Mesenchymal stem cell (in vitro differentiated cells and primary cell): ENCODE data around the gene AOAH.

Experiments used
- DNase-seq: peaks from one replicate; pipeline ENCODE4 v3.0.0-alpha.2; 2013
- H2AFZ ChIP-seq: one replicate; pipeline ENCODE4 v1.6.1; 2013; ENCODE audit warnings: low read depth, mild to moderate bottlenecking, control low read depth, inconsistent platforms, low read length, moderate library complexity
- H2AK5ac ChIP-seq: 2 replicates; pipeline ENCODE4 v1.6.1; 2013; ENCODE audit warnings: low read length, moderate library complexity, mild to moderate bottlenecking, inconsistent platforms; ENCODE audit not compliant: severe bottlenecking
- H2BK120ac ChIP-seq: one replicate; pipeline ENCODE4 v1.6.1; 2013; ENCODE audit warnings: low read depth, mild to moderate bottlenecking, inconsistent platforms, low read length, moderate library complexity
- H2BK12ac ChIP-seq, 2 experiments: one replicate each; pipeline ENCODE4 v1.6.1; 2013; ENCODE audit warnings: inconsistent platforms in 2 of 2, low read length in 2 of 2, mild to moderate bottlenecking in 2 of 2, moderate library complexity in 2 of 2, control low read depth in 1 of 2
- H2BK15ac ChIP-seq: one replicate; pipeline ENCODE4 v1.6.1; 2013; ENCODE audit warnings: mild to moderate bottlenecking, low read depth, inconsistent platforms; ENCODE audit not compliant: poor library complexity, severe bottlenecking
- H2BK5ac ChIP-seq: 2 replicates; pipeline ENCODE4 v1.6.1; 2013; ENCODE audit warnings: low read depth, mild to moderate bottlenecking, low read length, control low read depth, inconsistent platforms; ENCODE audit not compliant: poor library complexity, severe bottlenecking
- H3K14ac ChIP-seq, 2 experiments: one replicate each; pipeline ENCODE4 v1.6.1; 2013; ENCODE audit warnings: inconsistent platforms in 2 of 2, low read length in 2 of 2, control low read depth in 1 of 2, mild to moderate bottlenecking in 1 of 2, moderate library complexity in 1 of 2
- H3K18ac ChIP-seq, 2 experiments: one replicate each; pipeline ENCODE4 v1.6.1; 2013; ENCODE audit warnings: inconsistent platforms in 2 of 2, low read length in 2 of 2, control low read depth in 1 of 2, low read depth in 1 of 2, mild to moderate bottlenecking in 1 of 2
- H3K23ac ChIP-seq, 2 experiments: one replicate each; pipeline ENCODE4 v1.6.1; 2013; ENCODE audit warnings: inconsistent platforms in 2 of 2, low read length in 2 of 2, mild to moderate bottlenecking in 2 of 2, moderate library complexity in 2 of 2, control low read depth in 1 of 2
- H3K27ac ChIP-seq: 2 replicates; pipeline ENCODE4 v1.5.1; 2013; ENCODE audit warnings: mild to moderate bottlenecking, moderate library complexity, low read length, control low read depth, inconsistent platforms; ENCODE audit not compliant: poor library complexity, severe bottlenecking
- H3K27me3 ChIP-seq, 2 experiments: 2 replicates each; pipeline versions ENCODE4 v1.6.1 to v1.7.0; 2013; ENCODE audit warnings: low read length in 2 of 2, mild to moderate bottlenecking in 2 of 2, moderate library complexity in 2 of 2, control low read depth in 1 of 2, inconsistent platforms in 1 of 2; ENCODE audit not compliant: control insufficient read depth in 1 of 2, insufficient read depth in 1 of 2
- H3K36me3 ChIP-seq, 2 experiments: 2 replicates each; pipeline versions ENCODE4 v1.6.1 to v1.7.0; 2013; ENCODE audit warnings: low read length in 2 of 2, control low read depth in 1 of 2, inconsistent platforms in 1 of 2, low read depth in 1 of 2, mild to moderate bottlenecking in 1 of 2; ENCODE audit not compliant: insufficient read depth in 2 of 2, control insufficient read depth in 1 of 2
- H3K4ac ChIP-seq, 2 experiments: one replicate each; pipeline ENCODE4 v1.6.1; 2013; ENCODE audit warnings: inconsistent platforms in 2 of 2, low read length in 2 of 2, mild to moderate bottlenecking in 2 of 2, moderate library complexity in 2 of 2, control low read depth in 1 of 2, low read depth in 1 of 2
- H3K4me1 ChIP-seq: 2 replicates; pipeline ENCODE4 v1.6.1; 2013; ENCODE audit warnings: low read depth, low read length, control low read depth; ENCODE audit not compliant: control insufficient read depth, insufficient read depth
- H3K4me2 ChIP-seq: 2 replicates; pipeline ENCODE4 v1.6.1; 2013; ENCODE audit warnings: low read length, mild to moderate bottlenecking, inconsistent platforms; ENCODE audit not compliant: poor library complexity, severe bottlenecking
- H3K4me3 ChIP-seq, 2 experiments: 2 replicates each; pipeline versions ENCODE4 v1.5.1 to v1.7.0; 2013; ENCODE audit warnings: low read length in 2 of 2, mild to moderate bottlenecking in 2 of 2, control low read depth in 1 of 2, low read depth in 1 of 2; ENCODE audit not compliant: insufficient read depth in 1 of 2
- H3K79me1 ChIP-seq: replicated peaks from 2 replicates; pipeline ENCODE4 v1.6.1; 2013; ENCODE audit warnings: mild to moderate bottlenecking, control low read depth, low read length, inconsistent platforms; ENCODE audit not compliant: poor library complexity, severe bottlenecking
- H3K9ac ChIP-seq: 2 replicates; pipeline ENCODE4 v1.7.0; 2013; ENCODE audit warnings: mild to moderate bottlenecking, low read length, moderate library complexity
- H3K9me3 ChIP-seq: 2 replicates; pipeline ENCODE4 v1.7.0; 2013; ENCODE audit warnings: mild to moderate bottlenecking, low read length; ENCODE audit not compliant: control insufficient read depth
- H4K8ac ChIP-seq: one replicate; pipeline ENCODE4 v1.6.1; 2013; ENCODE audit warnings: inconsistent platforms, mild to moderate bottlenecking, low read length, moderate library complexity
- H4K91ac ChIP-seq: one replicate; pipeline ENCODE4 v1.6.1; 2013; ENCODE audit warnings: mild to moderate bottlenecking, low read length, inconsistent platforms
- WGBS: methylation state at CpG from one replicate; pipeline ENCODE4 v1.1.7; 2013; ENCODE audit warnings: mixed read lengths; 5-methylcytosine and 5-hydroxymethylcytosine counted together

The AOAH gene

DNA sequence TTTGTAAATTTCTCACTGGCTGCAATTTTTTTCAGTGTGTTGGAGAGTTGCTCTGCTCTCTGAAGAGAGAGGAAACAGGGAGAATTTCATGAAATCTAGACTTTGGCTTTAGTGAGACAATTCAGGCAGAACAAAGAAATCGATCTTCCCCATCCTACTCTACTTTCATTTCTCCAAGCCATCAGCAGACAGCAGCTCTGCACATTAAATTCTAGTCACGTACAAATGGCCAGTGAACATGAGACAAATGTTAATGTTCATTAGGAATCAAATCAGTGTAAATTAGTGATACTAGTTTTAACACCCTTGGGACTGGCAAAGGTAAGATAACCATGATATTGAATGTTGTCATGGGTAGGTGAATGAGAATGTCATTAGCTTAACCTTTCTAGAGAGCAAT lies 193.8 kb downstream of the AOAH start:
- 88% methylated on average over 1 of the region's 2 CpGs for WGBS
- DNase-seq, result no peak

GRCh38 chr7:36527549-36527913 lies 196.8 kb downstream of the AOAH start:
- Histone ChIP-seq H2BK5ac (peak overlapping the region; percentile 3), H3K4ac (no peak overlapping the region), H3K9me3 (no peaks in the 10 kb centered on the region), H3K18ac (peak overlapping the region; percentile 40 to 86), H3K14ac (no peak overlapping the region), H3K36me3 (no peaks in the 10 kb centered on the region), H3K79me1 (no peaks in the 10 kb centered on the region), H3K4me3 (no peak overlapping the region), H3K23ac (no peak overlapping the region), H2BK120ac (no peak overlapping the region), H2AK5ac (no peak overlapping the region), H2BK15ac (no peak overlapping the region), H3K9ac (no peak overlapping the region), H4K91ac (peak overlapping the region; percentile 64), H3K27ac (peak overlapping the region; percentile 84), H3K4me2 (peak overlapping the region; percentile 31), H2AFZ (no peak overlapping the region), H3K27me3 (peaks cover 0 to 13% of the 10 kb centered on the region in 2 experiments), H3K4me1 (peaks cover 6% of the 10 kb centered on the region), H4K8ac (peak overlapping the region; percentile 79), H2BK12ac (peak overlapping the region; percentile 10 to 52)
- 83% methylated on average over 3 of the region's 6 CpGs for WGBS
- no peak for DNase-seq

More for the DNA sequence above, 193.8 kb downstream of the AOAH start:
- Histone ChIP-seq H4K91ac (no peak overlapping the region), H2BK15ac (no peak overlapping the region), H2AFZ (no peak overlapping the region), H3K36me3 (no peaks in the 10 kb centered on the region), H4K8ac (no peak overlapping the region), H3K23ac (no peak overlapping the region), H3K9me3 (no peaks in the 10 kb centered on the region), H3K4ac (no peak overlapping the region), H2AK5ac (no peak overlapping the region), H3K14ac (no peak overlapping the region), H2BK12ac (no peak overlapping the region), H3K27ac (no peak overlapping the region), H3K4me2 (no peak overlapping the region), H3K79me1 (no peaks in the 10 kb centered on the region), H3K18ac (no peak overlapping the region), H3K4me1 (peaks cover 8% of the 10 kb centered on the region), H2BK120ac (no peak overlapping the region), H3K27me3 (peaks cover 0 to 5% of the 10 kb centered on the region in 2 experiments), H3K9ac (no peak overlapping the region), H3K4me3 (no peak overlapping the region), H2BK5ac (no peak overlapping the region)

DNA sequence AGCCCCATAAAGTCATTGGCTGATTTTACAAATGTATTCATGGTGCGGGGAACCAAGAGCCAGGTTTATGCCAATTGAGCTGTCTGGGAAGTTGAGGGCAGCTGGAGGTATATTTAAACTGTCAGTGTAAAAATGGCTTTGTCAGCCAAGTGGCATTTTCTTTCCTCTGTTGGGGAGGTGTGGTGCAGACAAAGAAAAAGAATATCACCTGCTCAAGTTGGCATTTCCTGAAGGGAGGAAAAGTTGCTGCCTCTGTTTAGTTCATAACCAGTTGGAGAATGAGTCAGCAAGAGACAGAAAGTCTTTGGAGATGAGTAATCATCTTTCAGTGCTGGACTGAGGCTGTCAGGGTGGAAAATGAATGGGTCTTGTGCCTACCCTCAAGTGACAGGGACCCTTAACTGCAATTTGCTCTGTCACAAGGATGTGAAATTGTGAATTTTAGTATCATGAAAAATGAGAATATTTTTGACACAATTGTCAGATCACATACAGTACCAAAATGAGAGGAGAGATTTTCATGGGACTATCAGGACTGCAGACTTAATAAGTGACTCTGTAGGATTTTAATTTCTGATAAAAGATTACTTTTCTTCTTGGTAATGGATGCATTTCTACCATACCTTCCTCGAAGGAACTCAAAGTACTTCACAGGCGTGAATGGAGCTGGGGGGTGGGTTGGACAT lies 197.3 kb downstream of the AOAH start:
- peak; percentile 75 for DNase-seq
- peak overlapping the region; percentile 43 for H4K8ac ChIP-seq
- H3K4me1 ChIP-seq, result peaks cover 6% of the 10 kb centered on the region
- no peak overlapping the region for H3K23ac ChIP-seq
- H3K27me3 ChIP-seq, result peaks cover 0 to 18% of the 10 kb centered on the region in 2 experiments
- no peaks in the 10 kb centered on the region for H3K79me1 ChIP-seq
- H4K91ac ChIP-seq, result no peak overlapping the region
- H3K14ac ChIP-seq, result no peak overlapping the region
- no peak overlapping the region for H2BK5ac ChIP-seq
- peak overlapping the region in 1 of 2 experiments; percentile 86 for H3K18ac ChIP-seq
- WGBS, result 21% methylated on average over 3 of the region's 3 CpGs
- no peaks in the 10 kb centered on the region for H3K36me3 ChIP-seq
- no peaks in the 10 kb centered on the region for H3K9me3 ChIP-seq
- no peak overlapping the region for H2AFZ ChIP-seq
- H2BK15ac ChIP-seq, result no peak overlapping the region
- H3K4ac ChIP-seq, result no peak overlapping the region
- H3K4me2 ChIP-seq, result peak overlapping the region; percentile 31
- no peak overlapping the region for H3K9ac ChIP-seq
- H2BK12ac ChIP-seq, result peak overlapping the region in 1 of 2 experiments; percentile 52
- no peak overlapping the region for H2BK120ac ChIP-seq
- no peak overlapping the region for H3K4me3 ChIP-seq
- no peak overlapping the region for H2AK5ac ChIP-seq
- peak overlapping the region; percentile 84 for H3K27ac ChIP-seq

GRCh38 chr7:36523371-36524101 lies 200.8 kb downstream of the AOAH start:
- H2BK15ac ChIP-seq, result no peak overlapping the region
- H3K27me3 ChIP-seq, result peaks cover 0 to 35% of the 10 kb centered on the region in 2 experiments
- no peak for DNase-seq
- no peak overlapping the region for H2BK120ac ChIP-seq
- no peak overlapping the region for H3K27ac ChIP-seq
- peaks cover 6% of the 10 kb centered on the region for H3K4me1 ChIP-seq
- H2AFZ ChIP-seq, result no peak overlapping the region
- no peak overlapping the region for H2BK12ac ChIP-seq
- 94% methylated on average over 5 of the region's 6 CpGs for WGBS
- no peak overlapping the region for H3K18ac ChIP-seq
- no peak overlapping the region for H2AK5ac ChIP-seq
- no peak overlapping the region for H3K14ac ChIP-seq
- no peak overlapping the region for H3K4ac ChIP-seq
- H3K36me3 ChIP-seq, result no peaks in the 10 kb centered on the region
- no peak overlapping the region for H2BK5ac ChIP-seq
- no peaks in the 10 kb centered on the region for H3K79me1 ChIP-seq
- H3K23ac ChIP-seq, result no peak overlapping the region
- no peak overlapping the region for H3K4me3 ChIP-seq
- H3K4me2 ChIP-seq, result no peak overlapping the region
- H4K91ac ChIP-seq, result no peak overlapping the region
- no peaks in the 10 kb centered on the region for H3K9me3 ChIP-seq
- no peak overlapping the region for H4K8ac ChIP-seq
- no peak overlapping the region for H3K9ac ChIP-seq
